ENCODE results near the gene HOXC4.
"Not testable (repeated sequence)": the region's sequence is repeated elsewhere in the genome, so short reads cannot be mapped to it uniquely, and the experiment has no call there.

HOXC4 gene

DNA sequence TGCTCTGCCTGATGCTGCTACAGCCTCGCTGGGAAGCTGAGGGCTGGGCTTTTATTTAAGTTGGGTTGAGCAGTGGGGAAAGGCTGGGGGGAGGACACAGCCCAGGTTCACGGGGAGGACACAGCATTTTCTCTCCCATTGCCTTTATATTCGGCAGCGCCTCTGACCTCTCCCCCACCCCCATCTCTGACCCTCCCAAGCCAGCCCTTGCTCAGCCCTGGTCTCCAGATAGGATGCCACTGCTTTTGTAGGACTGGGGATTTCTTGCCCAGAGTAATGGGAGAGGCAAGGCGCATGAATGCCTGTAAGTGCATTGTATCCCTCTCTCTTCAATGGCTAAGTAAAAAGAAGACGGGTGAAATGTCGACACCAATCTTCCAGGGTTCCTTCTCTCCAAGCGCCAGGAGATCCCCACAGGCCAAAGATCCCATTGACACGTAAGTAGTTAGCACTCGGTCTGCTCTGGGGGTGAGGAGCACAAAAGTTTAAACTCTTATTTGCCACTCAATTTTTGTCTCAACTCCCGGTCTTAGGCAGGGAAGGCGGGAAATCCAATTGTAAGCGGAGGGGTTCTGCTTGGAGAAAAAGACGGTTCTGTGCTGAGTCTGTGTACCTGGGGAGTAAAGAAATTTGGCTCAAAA, 4.6 kb downstream of the HOXC4 start:
- DNase-seq = no peak

GRCh38 chr12:54059668-54060067, 6.0 kb downstream of the HOXC4 start:
- no peak for DNase-seq

DNA sequence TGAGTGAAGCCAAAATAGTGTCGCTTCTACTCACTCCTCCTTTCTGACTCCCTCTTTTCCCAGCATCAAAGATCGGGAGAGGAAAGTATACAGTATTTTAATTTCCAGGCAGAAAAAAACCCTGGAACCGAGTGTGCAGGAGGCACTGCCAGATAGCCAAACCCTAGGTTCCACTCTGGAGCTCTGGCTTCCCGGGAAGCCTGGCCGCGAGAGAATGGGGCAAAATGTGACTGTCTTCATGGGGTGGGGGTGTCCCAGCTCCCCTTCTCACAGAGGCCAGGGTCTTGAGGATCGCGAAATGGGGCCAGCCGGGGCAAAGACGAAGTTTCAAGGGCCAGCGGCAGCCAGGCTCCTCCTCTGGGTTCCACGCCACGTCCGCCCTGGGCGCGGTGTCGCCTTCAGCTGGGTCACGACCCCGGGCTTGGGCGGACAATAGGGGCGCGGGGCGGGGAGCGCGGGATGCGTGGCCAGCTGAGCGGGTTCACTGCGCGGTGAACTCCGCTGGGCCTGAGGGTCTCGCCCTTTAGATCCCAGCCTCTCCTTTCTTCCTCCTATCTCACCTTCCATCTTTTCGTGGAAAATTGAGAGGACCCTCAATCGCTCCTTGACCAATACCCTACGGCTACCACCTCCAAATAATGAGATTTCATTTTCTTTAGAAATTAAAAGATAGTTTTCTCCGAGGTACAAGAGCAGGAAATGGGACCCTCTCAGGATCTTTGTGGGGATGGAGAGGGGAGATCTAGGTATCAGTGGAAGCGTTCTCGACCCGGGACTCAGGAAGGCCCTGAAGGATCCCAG, 6.7 kb downstream of the HOXC4 start:
- DNase-seq = no peak

DNA sequence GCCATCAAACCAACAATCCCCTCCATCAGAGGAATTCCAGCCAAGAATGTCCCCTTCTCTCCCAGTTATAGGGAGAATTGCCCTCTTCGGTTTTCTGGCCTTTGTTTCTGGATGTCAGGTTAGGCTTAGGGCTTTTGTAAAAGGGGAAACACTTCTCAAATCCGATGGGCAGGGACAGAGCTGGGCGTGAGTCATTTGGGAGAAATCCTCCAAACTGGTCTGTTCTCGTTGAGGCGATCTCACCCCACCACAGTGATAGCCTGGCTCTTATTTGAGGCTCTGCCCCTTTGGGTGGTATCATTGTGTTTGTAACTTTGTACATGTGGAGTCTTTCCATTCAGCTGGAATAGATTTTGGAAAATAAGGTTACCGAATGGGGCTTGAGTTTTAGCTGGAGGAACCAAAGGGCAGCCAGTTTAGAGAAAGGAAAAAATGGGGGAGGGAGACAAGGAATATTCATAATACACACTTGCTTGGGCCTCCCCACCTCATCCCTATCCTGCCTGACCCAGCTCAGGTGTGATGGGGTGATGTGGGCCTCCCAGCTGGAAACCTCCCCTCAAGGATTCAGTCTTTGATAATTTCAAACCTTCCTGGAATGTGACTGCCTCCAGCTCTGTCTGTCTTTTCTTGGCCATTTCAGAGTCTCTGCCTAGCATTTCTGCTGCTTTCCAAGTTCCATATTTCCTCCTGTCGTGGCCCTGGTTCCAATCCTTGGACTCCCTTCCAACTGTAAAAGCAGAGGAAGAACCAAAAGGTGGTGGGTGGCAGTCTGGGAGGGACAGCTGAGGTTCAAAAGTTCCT, 7.5 kb downstream of the HOXC4 start:
- no peak for DNase-seq

- DNase-seq = no peak
Measured at GRCh38 chr12:54065677-54066076, 12.0 kb downstream of the HOXC4 start.

- no peak for DNase-seq
Measured at GRCh38 chr12:54066408-54066807, 12.8 kb downstream of the HOXC4 start.

- no peak for DNase-seq
Measured at GRCh38 chr12:54068418-54069070, 14.9 kb downstream of the HOXC4 start.

DNA sequence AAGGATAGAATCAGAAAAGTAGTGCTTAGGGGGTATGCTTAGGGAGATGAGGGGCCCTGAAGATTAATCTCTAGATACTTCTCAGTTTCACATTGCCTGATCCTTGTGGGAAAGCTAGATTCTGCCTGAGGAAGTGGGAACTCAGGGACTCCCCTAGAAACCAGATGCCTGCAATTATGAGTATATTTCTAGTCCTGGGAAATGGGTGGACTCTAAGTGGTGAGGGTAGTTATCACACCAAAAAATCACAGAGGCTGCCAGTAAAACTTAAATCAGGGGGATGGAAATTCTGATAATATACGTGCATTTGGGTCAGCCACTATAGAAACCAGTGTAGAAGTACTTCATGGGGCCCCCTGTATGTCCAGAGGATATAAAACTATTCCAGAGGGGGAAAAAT, 18.3 kb downstream of the HOXC4 start:
- no peak for DNase-seq

- DNase-seq = no peak
Measured at GRCh38 chr12:54074308-54074707, 20.7 kb downstream of the HOXC4 start.

DNA sequence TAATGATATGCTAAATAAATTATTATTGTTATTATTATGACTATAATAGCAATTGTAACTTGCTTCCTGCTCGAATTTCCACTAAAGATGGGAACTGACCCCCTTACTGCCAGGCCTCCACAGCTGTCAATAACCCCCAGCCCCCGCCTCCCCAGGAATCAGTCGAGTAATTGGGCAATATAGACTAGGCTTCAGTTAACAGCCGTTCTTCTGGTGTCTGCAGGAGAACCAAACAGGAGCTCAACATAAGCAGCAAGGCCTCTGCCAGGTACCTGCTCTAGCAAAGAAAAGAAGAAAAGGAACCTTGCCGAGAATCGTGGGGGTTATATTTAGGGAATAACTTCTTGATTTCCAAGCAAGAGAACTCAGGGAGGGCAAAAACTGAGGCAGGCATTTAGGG, 21.8 kb downstream of the HOXC4 start:
- DNase-seq = no peak

- no peak for DNase-seq
Measured at GRCh38 chr12:54075974-54076373, 22.3 kb downstream of the HOXC4 start.

DNA sequence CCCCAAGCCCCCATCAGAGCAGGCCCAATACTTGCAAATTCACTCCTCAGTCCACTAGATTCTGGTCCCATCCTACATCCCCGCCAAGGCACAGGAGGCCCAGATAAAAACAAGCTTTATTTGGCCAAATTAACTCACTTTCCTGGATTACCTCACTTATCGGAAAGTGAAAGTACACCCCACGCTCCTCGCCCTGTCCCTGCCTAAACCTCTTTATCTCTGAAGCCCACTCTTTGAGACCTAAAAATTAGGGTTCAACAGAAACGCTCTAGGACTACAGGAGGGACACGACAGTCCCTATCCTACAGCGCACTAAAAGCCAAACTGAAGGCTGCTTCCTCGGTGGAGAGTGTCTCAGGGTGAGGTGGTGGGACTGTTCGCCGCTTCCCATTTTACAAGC, 24.2 kb downstream of the HOXC4 start:
- DNase-seq = not testable (repeated sequence)

DNA sequence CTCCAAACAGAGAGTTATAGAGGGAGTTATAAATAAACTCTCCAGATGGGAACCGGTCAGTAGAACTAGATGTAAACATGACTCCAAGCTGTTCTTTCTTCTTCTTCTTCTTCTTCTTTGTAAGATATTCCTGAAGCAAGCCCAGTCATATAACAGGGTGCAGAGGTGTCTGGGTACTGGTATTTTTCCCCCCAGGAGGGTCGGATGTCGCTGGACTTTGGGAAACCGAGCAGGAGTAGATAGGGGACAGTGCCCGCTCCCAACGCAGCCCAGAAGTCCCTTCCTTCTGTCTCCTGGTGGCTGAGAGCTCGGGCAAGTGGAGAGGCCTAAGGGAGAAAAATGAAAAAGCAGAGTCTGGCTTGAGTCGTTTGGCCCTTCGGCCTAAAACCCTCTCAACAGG, 25.5 kb downstream of the HOXC4 start:
- not testable (repeated sequence) for DNase-seq

GRCh38 chr12:54080008-54080924, 26.6 kb downstream of the HOXC4 start:
- not testable (repeated sequence) for DNase-seq

GRCh38 chr12:54081053-54081514, 27.4 kb downstream of the HOXC4 start:
- DNase-seq = peak; percentile 17

DNA sequence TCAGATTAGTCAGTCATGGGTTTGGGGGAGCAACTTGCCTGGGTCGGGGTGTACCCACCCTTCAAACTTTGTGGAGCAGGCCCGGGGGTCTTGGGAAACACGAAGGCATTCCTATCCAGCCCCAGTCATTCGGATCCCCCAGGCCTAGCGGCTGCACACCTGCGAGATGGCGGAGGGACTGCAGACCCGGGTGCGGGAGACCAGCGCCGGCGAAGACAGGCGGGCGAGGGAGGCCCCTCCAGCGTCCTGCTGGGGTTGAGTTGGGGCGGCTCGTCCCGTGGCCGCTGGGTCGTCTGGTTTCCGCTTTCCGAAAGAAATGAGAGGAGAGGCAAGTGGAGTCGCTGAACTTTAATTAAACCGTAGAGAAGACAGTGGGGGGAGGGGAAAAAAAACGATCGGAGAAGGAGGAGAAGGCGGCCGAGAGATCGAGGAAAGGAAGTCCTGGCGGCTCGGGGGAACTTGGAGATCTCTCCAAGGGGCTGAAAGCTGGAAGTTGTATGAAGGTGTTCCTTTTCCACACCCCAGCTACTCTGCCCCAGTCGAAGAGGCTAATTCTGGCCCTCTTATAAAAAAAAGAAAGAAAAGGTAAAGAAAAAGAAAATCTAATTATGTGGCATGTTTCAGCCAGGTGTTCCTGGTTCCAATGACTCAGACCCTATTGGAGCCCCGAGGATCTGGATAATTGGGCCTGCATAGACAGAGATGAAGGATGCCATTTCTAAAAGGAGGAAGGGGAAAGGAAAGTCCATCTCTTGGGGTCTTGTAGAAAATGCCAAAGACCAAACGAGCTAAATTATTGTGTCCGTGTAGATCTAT, 28.2 kb downstream of the HOXC4 start:
- DNase-seq = peak; percentile 16

- DNase-seq = peak; percentile 28
Measured at GRCh38 chr12:54082397-54082892, 28.8 kb downstream of the HOXC4 start.

- not testable (repeated sequence) for DNase-seq
Measured at GRCh38 chr12:54088011-54088410, 34.4 kb downstream of the HOXC4 start.

DNA sequence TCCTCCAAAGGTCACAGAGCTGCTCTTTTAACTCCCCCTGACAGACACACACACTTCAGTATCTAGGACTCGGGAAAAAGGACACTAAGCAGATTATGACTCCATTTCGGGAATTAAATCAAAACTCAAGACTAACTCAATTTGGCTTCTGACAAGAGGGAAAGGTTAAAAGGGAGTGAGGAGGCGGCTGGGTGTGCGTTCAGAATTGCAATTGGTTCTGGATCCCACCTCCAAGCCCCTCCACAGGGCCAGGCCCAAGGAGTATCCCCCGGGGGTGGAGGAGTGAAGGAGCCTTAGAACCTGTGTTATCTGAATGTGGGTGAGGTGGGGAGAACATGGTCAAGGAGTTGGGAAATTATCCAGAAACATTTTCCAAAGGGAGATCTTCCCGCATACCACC, 35.8 kb downstream of the HOXC4 start:
- not testable (repeated sequence) for DNase-seq

DNA sequence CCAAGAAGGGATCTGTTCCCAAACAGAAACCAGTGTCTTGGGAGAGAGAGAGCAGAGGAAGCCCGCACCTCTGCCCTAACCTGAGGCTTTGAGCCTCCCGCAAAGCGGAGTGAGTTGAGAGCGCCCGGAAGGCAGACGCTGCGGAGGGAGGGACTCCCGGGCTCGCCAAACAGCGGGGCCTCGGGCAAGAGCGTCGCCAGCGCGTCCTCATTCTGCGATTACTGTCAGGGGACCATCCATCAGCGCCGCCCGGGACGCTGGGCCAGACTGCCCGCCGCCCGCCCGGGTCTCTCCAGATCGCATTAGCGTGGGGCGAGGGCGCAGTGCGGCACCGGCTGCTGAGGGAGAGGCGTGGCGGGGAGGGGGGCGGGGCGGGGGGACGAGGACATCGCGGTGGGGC, 36.7 kb downstream of the HOXC4 start:
- DNase-seq = not testable (repeated sequence)

DNA sequence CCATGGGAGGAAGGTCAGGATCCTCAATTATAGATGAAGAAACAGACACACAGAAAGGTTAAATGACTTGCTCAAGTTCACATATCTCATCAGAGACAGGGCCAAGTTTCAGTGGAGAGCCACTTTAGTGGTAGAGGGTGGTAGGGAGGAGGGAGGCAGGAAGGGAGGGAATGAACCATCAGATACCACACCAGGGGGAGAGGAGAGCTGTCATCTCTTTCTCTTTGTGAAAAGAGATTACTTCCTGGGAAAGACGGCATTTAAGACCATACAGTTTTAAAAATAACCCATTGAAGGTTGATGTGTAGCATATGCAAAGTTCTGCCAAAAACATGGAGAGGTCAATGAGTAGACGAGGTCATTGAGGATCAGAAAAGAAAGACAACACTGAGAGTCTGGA, 39.3 kb downstream of the HOXC4 start:
- not testable (repeated sequence) for DNase-seq
